GM19240 (cell line): ENCODE results near the gene NT5C2.

ENCODE experiments used
- DNase-seq: peaks from one replicate; pipeline ENCODE4 v3.0.0; 2011; ENCODE audit warnings: low spot score; ENCODE audit not compliant: insufficient read length

The NT5C2 gene

GRCh38 chr10:103124420-103125096 is 68.5 kb downstream of the NT5C2 start:
- DNase-seq = no peak

- no peak for DNase-seq
These were observed 69.6 kb downstream of the NT5C2 start for GRCh38 chr10:103123282-103124024.

GRCh38 chr10:103120977-103121735 is 71.9 kb downstream of the NT5C2 start:
- no peak for DNase-seq

GRCh38 chr10:103120546-103120945 is 72.5 kb downstream of the NT5C2 start:
- DNase-seq = no peak

- no peak for DNase-seq
These were observed 75.8 kb downstream of the NT5C2 start for GRCh38 chr10:103117247-103117646.

- no peak for DNase-seq
These were observed 78.2 kb downstream of the NT5C2 start for GRCh38 chr10:103114876-103115275.

GRCh38 chr10:103111918-103112877 is 80.9 kb downstream of the NT5C2 start:
- no peak for DNase-seq

- DNase-seq = peak; percentile 8
These were observed 81.8 kb downstream of the NT5C2 start for GRCh38 chr10:103111031-103111917.

- DNase-seq = no peak
These were observed 82.7 kb downstream of the NT5C2 start for GRCh38 chr10:103110407-103110806.

- no peak for DNase-seq
These were observed 83.3 kb downstream of the NT5C2 start for GRCh38 chr10:103109821-103110220.

GRCh38 chr10:103106539-103106938 is 86.5 kb downstream of the NT5C2 start:
- DNase-seq = no peak

GRCh38 chr10:103105462-103105861 is 87.6 kb downstream of the NT5C2 start:
- no peak for DNase-seq

- DNase-seq = no peak
These were observed 88.4 kb downstream of the NT5C2 start for GRCh38 chr10:103104721-103105120.

GRCh38 chr10:103103989-103104388 is 89.1 kb downstream of the NT5C2 start:
- no peak for DNase-seq

- no peak for DNase-seq
These were observed 90.9 kb downstream of the NT5C2 start for GRCh38 chr10:103102195-103102594.

GRCh38 chr10:103100620-103101019 is 92.5 kb downstream of the NT5C2 start:
- DNase-seq = no peak

GRCh38 chr10:103098240-103098639 is 94.8 kb downstream of the NT5C2 start:
- no peak for DNase-seq

- DNase-seq = no peak
These were observed 96.9 kb downstream of the NT5C2 start for GRCh38 chr10:103096130-103096529.

- DNase-seq = no peak
These were observed 98.1 kb downstream of the NT5C2 start for GRCh38 chr10:103095005-103095404.

GRCh38 chr10:103090911-103091310 is 102.2 kb downstream of the NT5C2 start:
- DNase-seq = no peak
